B cell (primary cell): ENCODE measurements around the gene RPP40. TPM values are rescaled to one million over a fixed set of nuclear protein-coding genes. Genes with fewer than 3 reads are reported as not detected.

Experiments
- ATAC-seq: fragments of 200-7000 bp; cut with Tn5 transposase; one replicate; pipeline ENCODE4 v1.10.0; 2021; ENCODE audit warnings: low read depth, mild to moderate bottlenecking, moderate number of reproducible peaks, moderate library complexity
- CTCF ChIA-PET: fragments of 350-600 bp; sonication (Branson Sonifier 250); formaldehyde crosslinking; loops from one replicate; lab custom pipeline; 2021; ENCODE audit warnings: antibody characterized with exemption, inconsistent platforms; lab: Charles Lee
- POLR2A ChIA-PET: fragments of 350-600 bp; sonication (Branson Sonifier 250); formaldehyde crosslinking; loops from one replicate; lab custom pipeline; 2021; ENCODE audit warnings: antibody characterized with exemption; lab: Charles Lee
- DNase-seq: peaks from one replicate; pipeline ENCODE4 v3.0.0; 2013
- H2AFZ ChIP-seq: 2 replicates; pipeline ENCODE4 v1.6.1; 2012; ENCODE audit warnings: mild to moderate bottlenecking, low read depth, low read length; ENCODE audit not compliant: insufficient read depth, poor library complexity, severe bottlenecking
- H3K27ac ChIP-seq, 2 donors: 1 replicate in 1 of 2; 2 replicates in 1 of 2; pipeline ENCODE4 v1.5.1; 2012 to 2013; ENCODE audit warnings: low read length in 2 of 2, mild to moderate bottlenecking in 2 of 2, moderate library complexity in 1 of 2
- H3K27me3 ChIP-seq, 4 experiments: fragments of 200-600 bp in 1 of 4; sonication (generic) in 1 of 4; replicated peaks in 1 of 4; 1 replicate in 2 of 4; 2 replicates in 2 of 4; pipeline versions ENCODE4 v1.6.1 to v1.7.0; 2013 to 2016; ENCODE audit warnings: low read length in 3 of 4, mild to moderate bottlenecking in 2 of 4, mixed read lengths in 1 of 4, moderate library complexity in 1 of 4; ENCODE audit not compliant: insufficient read depth in 4 of 4, control insufficient read depth in 3 of 4; ENCODE audit errors: control extremely low read depth in 1 of 4
- H3K36me3 ChIP-seq, 2 experiments: replicated peaks in 1 of 2; 1 replicate in 1 of 2; 2 replicates in 1 of 2; pipeline versions ENCODE4 v1.6.1 to v1.7.1; 2013; ENCODE audit warnings: low read length in 1 of 2; ENCODE audit not compliant: insufficient read depth in 2 of 2, control insufficient read depth in 1 of 2; ENCODE audit errors: control extremely low read depth in 1 of 2, extremely low read depth in 1 of 2
- H3K4me1 ChIP-seq, 2 donors: fragments of 200-600 bp in 1 of 2; sonication (generic) in 1 of 2; 1 replicate in 1 of 2; 2 replicates in 1 of 2; pipeline versions ENCODE4 v1.5.1 to v1.6.1; 2013 to 2017; ENCODE audit warnings: low read length in 2 of 2; ENCODE audit not compliant: control insufficient read depth in 2 of 2, insufficient read depth in 2 of 2
- H3K4me2 ChIP-seq: replicated peaks from 2 replicates; pipeline ENCODE3; 2012; ENCODE audit warnings: mild to moderate bottlenecking, low read depth, low read length; ENCODE audit not compliant: poor library complexity, severe bottlenecking
- H3K4me3 ChIP-seq, 5 experiments: fragments of 200-600 bp in 1 of 5; sonication (generic) in 1 of 5; 1 replicate in 3 of 5; 2 replicates in 2 of 5; pipeline versions ENCODE4 v1.5.1 to v1.7.0; 2011 to 2016; ENCODE audit warnings: low read length in 4 of 5, mild to moderate bottlenecking in 4 of 5, low read depth in 2 of 5, control low read depth in 1 of 5, moderate library complexity in 1 of 5; ENCODE audit not compliant: insufficient read depth in 1 of 5; ENCODE audit errors: control extremely low read depth in 1 of 5, extremely low read depth in 1 of 5
- H3K79me2 ChIP-seq: fragments of 200-600 bp; sonication (generic); one replicate; pipeline ENCODE4 v1.6.0; 2016; ENCODE audit warnings: low read length; ENCODE audit not compliant: control insufficient read depth, insufficient read depth
- H3K9ac ChIP-seq: fragments of 200-600 bp; sonication (generic); 2 replicates; pipeline ENCODE4 v1.6.1; 2017; ENCODE audit warnings: mild to moderate bottlenecking, low read length, moderate library complexity
- H3K9me3 ChIP-seq, 3 donors: one replicate each; pipeline versions ENCODE4 v1.6.1 to v1.7.1; 2013; ENCODE audit warnings: low read length in 2 of 3; ENCODE audit not compliant: control insufficient read depth in 2 of 3, insufficient read depth in 1 of 3; ENCODE audit errors: control extremely low read depth in 1 of 3
- H4K20me1 ChIP-seq: 2 replicates; pipeline ENCODE4 v1.6.0; 2012; ENCODE audit warnings: mild to moderate bottlenecking, low read length; ENCODE audit not compliant: insufficient read depth, control insufficient read depth, poor library complexity, severe bottlenecking
- H3K27ac Mint-ChIP-seq: one replicate; pipeline ENCODE4 v1.8.0; 2021; ENCODE audit warnings: mixed read lengths
- H3K27me3 Mint-ChIP-seq: one replicate; pipeline ENCODE4 v1.8.0; 2021; ENCODE audit warnings: mixed read lengths
- H3K4me1 Mint-ChIP-seq: one replicate; pipeline ENCODE4 v1.8.0; 2021; ENCODE audit warnings: mixed read lengths
- H3K4me3 Mint-ChIP-seq: one replicate; pipeline ENCODE4 v1.8.0; 2021; ENCODE audit warnings: mixed read lengths
- H3K9me3 Mint-ChIP-seq: one replicate; pipeline ENCODE4 v1.8.0; 2022; ENCODE audit warnings: mixed read lengths; ENCODE audit not compliant: insufficient read depth
- CTCF ChIP-seq: fragments of 200-600 bp; IDR thresholded peaks from one replicate; pipeline ENCODE4 v1.8.0; 2022; ENCODE audit warnings: antibody characterized with exemption, mild to moderate bottlenecking
- EZH2 ChIP-seq: IDR thresholded peaks from 2 replicates; pipeline ENCODE4 v1.6.1; 2012; ENCODE audit warnings: borderline replicate concordance, low read depth, mild to moderate bottlenecking, moderate library complexity, low read length; ENCODE audit not compliant: insufficient read depth, poor library complexity, severe bottlenecking
- WGBS: methylation state at CpG from one replicate; pipeline ENCODE4 v1.1.5; 2013; ENCODE audit warnings: missing lambda C conversion rate; ENCODE audit not compliant: insufficient coverage; 5-methylcytosine and 5-hydroxymethylcytosine counted together
- intact Hi-C: fragments of 100-400 bp; cut with micrococcal nuclease; formaldehyde crosslinking; loops from one replicate; pipeline ENCODE4 v1.10.0; 2022
- polyA plus RNA-seq: library from polyadenylated mRNA; depleted of rRNA; stranded (reverse); fragments of >200 nt; gene quantifications from 2 replicates; pipeline ENCODE4 v1.2.3, GENCODE V29; 2012
- total RNA-seq, 2 donors: library from RNA; stranded (reverse); fragments of 120-200 nt in 1 of 2; gene quantifications; 1 replicate in 1 of 2; 2 replicates in 1 of 2; pipeline versions ENCODE4 v1.2.3 to v1.2.4, GENCODE V29; 2013 to 2022

The RPP40 gene
- total and polyA plus RNA-seq, 2 donors (not counting 1 experiment from before 2014, with no cell fraction given) = 2.7 to 3.8 TPM

GRCh38 chr6:4964675-4965561, 38.9 kb downstream of the RPP40 start:
- no peak for ATAC-seq
- POLR2A ChIA-PET = no interaction called here
- Mint-ChIP-seq H3K4me3 (no peak overlapping the region), H3K4me1 (no peaks in the 10 kb centered on the region), H3K9me3 (no peaks in the 10 kb centered on the region), H3K27ac (no peak overlapping the region), H3K27me3 (peaks cover 6% of the 10 kb centered on the region)
- Histone ChIP-seq H3K4me1 (no peaks in the 10 kb centered on the region), H3K9ac (no peak overlapping the region), H3K27ac (no peak overlapping the region), H3K79me2 (no peaks in the 10 kb centered on the region), H3K27me3 (no peaks in the 10 kb centered on the region), H2AFZ (no peak overlapping the region), H4K20me1 (no peaks in the 10 kb centered on the region), H3K4me3 (no peak overlapping the region), H3K4me2 (no peak overlapping the region), H3K9me3 (no peaks in the 10 kb centered on the region), H3K36me3 (no peaks in the 10 kb centered on the region)
- intact Hi-C loops = no loop called here
- TF ChIP-seq EZH2 (no peak), CTCF (no peak)
- WGBS = 88% methylated on average over 19 of the region's 22 CpGs
- CTCF ChIA-PET = no interaction called here
- DNase-seq = no peak

- no peaks in the 10 kb centered on the region for H4K20me1 ChIP-seq
- TF ChIP-seq EZH2 (no peak), CTCF (no peak)
- H3K27me3 Mint-ChIP-seq = peaks cover 6% of the 10 kb centered on the region
- ChIA-PET POLR2A (no interaction called here), CTCF (interaction anchor here (1.1 kb wide), 1 partner anchor 14 kb away, joined by 3 read pairs; no protein-coding TSS in a partner anchor)
- H3K9me3 ChIP-seq = no peaks in the 10 kb centered on the region
- no peaks in the 10 kb centered on the region for H3K4me1 Mint-ChIP-seq
- H3K4me2 ChIP-seq = no peak overlapping the region
- no peak overlapping the region for H3K27ac Mint-ChIP-seq
- no peak overlapping the region for H3K4me3 ChIP-seq
- ATAC-seq (no peak), DNase-seq (no peak)
- no CpG with 5 or more reads among the region's 2 CpGs for WGBS
- H3K27me3 ChIP-seq = no peaks in the 10 kb centered on the region
- H3K9me3 Mint-ChIP-seq = no peaks in the 10 kb centered on the region
- no peak overlapping the region for H2AFZ ChIP-seq
- no peak overlapping the region for H3K27ac ChIP-seq
- no peak overlapping the region for H3K4me3 Mint-ChIP-seq
- no peaks in the 10 kb centered on the region for H3K79me2 ChIP-seq
- H3K9ac ChIP-seq = no peak overlapping the region
- no peaks in the 10 kb centered on the region for H3K4me1 ChIP-seq
- no peaks in the 10 kb centered on the region for H3K36me3 ChIP-seq
- intact Hi-C loops = no loop called here
These were observed 40.9 kb downstream of the RPP40 start for GRCh38 chr6:4962905-4963304.
